HG02938 (cell line): ENCODE measurements around the gene HSPG2.
"Not testable (repeated sequence)": the region's sequence is repeated elsewhere in the genome, so short reads cannot be mapped to it uniquely, and the experiment has no call there.

Experiments used
- ATAC-seq: cut with Tn5 transposase; IDR thresholded peaks from one replicate; pipeline ENCODE4 v1.9.1; 2021; ENCODE audit warnings: mild to moderate bottlenecking, moderate library complexity; ENCODE audit not compliant: unreplicated experiment

Gene HSPG2

DNA sequence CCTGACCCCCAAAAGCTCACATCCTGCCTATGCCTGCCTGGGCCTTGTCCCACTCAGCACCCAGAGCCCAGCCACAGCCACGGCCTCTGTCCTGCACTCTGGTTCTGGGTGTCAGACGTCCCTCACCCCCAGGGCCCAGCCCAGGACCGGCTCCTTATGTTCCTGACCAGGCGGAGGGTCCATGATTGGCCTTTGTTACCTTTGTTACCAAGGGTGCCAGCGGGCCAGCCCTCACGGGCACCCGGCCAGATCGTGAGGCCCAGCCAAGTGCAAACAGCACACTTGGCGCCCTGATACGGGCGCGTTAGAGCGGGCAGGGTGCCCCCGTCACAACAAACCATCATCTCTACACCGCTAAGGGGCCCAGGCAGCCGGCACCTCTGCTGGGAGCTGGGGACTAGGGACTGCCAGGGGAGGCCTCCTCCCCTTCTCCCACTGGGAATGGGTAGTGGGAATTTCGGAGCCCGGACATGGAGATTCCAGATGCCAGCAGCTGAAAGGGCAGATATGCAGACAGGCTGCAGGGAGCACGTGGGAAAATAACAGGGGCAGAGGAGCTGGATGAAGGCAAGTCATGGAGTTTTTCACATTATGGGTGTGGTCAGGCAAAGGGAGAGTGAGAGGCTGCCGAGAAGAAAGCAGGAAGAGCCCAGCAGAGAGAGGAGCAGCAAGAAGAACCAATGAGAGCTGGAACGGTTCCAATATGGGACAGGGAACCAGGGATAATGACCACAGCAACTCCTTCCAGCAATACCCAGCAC is 22.1 kb downstream of the HSPG2 start:
- ATAC-seq: no peak

GRCh38 chr1:21914450-21914849 is 22.7 kb downstream of the HSPG2 start:
- ATAC-seq: no peak

GRCh38 chr1:21913763-21914162 is 23.3 kb downstream of the HSPG2 start:
- ATAC-seq: no peak

DNA sequence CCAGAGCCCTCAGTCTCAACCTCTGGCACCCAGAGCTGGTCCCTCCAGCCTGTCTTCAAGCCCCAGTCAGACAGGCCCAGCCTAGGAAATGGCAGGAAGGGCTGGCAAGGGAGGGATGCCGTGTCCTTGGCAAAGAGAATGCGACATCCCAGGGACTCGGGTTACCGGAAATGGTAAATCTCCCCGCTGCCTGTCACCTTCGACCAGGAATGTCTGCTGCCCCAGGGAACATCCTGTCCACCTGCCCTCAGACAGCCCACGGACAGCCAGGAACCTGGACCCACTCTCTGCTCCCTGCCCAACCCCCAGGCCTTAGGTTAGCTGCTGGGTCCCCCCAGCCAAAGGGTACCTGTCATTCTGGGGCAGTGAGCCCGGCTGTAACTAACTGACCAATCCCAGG is 23.9 kb downstream of the HSPG2 start:
- ATAC-seq: no peak

- ATAC-seq: no peak
Observed at GRCh38 chr1:21912038-21912758, 24.9 kb downstream of the HSPG2 start.

GRCh38 chr1:21911205-21912001 is 25.7 kb downstream of the HSPG2 start:
- ATAC-seq: no peak

- no peak for ATAC-seq
Observed at GRCh38 chr1:21910558-21911204, 26.4 kb downstream of the HSPG2 start.

- ATAC-seq: no peak
Observed at GRCh38 chr1:21909787-21910503, 27.2 kb downstream of the HSPG2 start.

DNA sequence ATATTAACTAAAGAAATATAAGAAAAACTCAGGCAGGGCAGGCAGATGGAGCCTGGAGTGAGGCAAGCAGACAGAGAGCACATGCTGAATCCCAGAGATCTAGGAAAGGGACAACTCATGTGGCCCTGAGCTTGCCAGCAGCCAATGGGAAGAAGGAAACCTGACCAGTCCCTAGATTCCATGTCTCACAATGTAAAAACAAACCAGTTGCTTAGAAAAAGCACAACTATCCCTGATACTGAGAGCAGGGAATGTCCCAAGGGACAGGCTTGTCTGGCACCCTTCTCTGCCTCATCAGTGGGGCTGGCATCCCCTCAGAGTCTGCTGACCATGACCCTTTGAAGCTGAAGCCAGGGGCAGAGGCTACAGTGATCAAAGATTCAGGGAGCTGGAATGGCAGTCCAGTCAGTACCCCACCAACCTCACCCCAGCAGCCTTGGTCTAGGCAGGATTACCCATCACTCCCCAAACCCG is 27.8 kb downstream of the HSPG2 start:
- ATAC-seq: no peak

DNA sequence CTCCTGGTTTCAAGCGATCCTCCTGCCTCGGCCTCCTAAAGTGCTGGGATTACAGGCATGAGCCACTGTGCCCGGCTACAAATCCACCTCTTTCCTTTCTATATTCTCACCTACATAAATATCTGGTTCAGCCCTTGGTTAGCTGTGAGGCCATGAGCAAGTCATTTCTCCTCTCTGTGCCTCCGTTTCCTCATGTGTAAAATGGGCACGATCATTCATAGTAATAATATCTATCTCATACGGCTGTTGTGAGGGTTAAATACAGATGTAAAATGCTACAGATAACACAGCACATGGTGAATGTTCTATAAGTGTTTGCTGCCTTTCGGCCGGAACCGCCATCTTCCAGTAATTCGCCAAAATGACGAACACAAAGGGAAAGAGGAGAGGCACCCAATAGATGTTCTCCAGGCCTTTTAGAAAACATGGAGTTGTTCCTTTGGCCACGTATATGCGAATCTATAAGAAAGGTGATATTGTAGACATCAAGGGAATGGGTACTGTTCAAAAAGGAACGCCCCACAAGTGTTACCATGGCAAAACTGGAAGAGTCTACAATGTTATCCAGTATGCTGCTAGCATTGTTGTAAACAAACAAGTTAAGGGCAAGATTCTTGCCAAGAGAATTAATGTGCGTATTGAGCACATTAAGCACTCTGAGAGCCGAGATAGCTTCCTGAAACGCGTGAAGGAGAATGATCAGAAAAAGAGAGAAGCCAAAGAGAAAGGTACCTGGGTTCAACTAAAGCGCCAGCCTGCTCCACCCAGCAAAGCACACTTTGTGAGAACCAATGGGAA is 29.2 kb downstream of the HSPG2 start:
- ATAC-seq: not testable (repeated sequence)

GRCh38 chr1:21907079-21907418 is 30.1 kb downstream of the HSPG2 start:
- no peak for ATAC-seq

GRCh38 chr1:21906173-21907078 is 30.7 kb downstream of the HSPG2 start:
- ATAC-seq: no peak

- no peak for ATAC-seq
Observed at GRCh38 chr1:21904704-21905520, 32.2 kb downstream of the HSPG2 start.

- no peak for ATAC-seq
Observed at GRCh38 chr1:21904454-21904703, 32.7 kb downstream of the HSPG2 start.

DNA sequence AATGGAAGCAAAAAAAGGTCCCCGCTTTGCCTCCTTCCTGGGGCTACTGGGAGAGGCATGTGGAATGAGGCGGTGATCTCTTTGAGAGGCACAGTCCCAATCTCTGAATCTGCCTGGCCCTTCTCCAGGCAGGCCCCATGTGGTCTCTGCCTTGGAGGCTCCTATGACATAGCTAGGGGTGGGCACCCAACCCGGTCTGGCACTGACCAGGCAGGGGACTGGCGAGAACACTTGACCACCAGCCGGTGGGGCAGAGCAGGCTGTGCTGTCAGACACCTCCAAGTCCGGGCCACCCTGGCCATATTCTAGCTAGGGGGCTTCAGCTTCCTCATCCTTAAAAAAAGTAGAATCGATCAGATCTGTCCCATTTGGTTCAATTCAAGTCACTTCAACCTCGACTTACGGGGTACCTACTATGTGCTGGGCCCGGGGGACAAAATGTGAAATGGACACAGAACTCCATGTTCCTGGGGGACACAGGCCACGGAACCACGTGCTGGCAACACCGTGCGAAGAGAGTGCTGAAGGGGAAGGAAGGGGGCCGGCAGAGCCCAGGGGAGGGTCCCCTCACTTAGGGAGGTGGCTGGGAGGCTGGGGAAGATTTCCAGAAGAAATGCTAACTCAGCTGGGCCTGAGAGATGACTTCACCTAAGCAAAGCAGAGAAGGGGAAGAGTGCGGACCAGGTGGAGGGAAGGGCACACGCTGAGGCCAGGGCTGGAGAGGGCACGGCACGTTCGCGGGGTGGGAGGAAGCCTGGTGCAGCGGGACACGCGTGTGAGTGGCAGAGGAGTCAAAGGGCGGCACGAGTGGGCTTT is 33.3 kb downstream of the HSPG2 start:
- no peak for ATAC-seq

GRCh38 chr1:21902026-21903012 is 34.8 kb downstream of the HSPG2 start:
- ATAC-seq: no peak
